SK-N-SH (cell line): ENCODE measurements around the gene MSRB1. TPM values are rescaled to one million over a fixed set of nuclear protein-coding genes. Genes with fewer than 3 reads are reported as not detected.
"Not testable (repeated sequence)": the region's sequence is repeated elsewhere in the genome, so short reads cannot be mapped to it uniquely, and the experiment has no call there.

Source experiments
- CTCF ChIA-PET: fragments of 300-600, 350-600 bp; formaldehyde crosslinking; extraction: SDS; loops from one replicate; lab custom pipeline; 2021; lab: Yijun Ruan, JAX
- POLR2A ChIA-PET: fragments of 350-600 bp; sonication (Branson Sonifier 250); formaldehyde crosslinking; extraction: SDS; loops from one replicate; lab custom pipeline; 2020; ENCODE audit warnings: antibody characterized with exemption, inconsistent platforms; lab: Yijun Ruan, JAX
- DNase-seq: peaks from one replicate; pipeline ENCODE4 v3.0.0; 2012
- H2AFZ ChIP-seq: fragments of 200-600 bp; sonication (generic); 2 replicates; pipeline ENCODE4 v1.8.1; 2016; ENCODE audit warnings: antibody characterized with exemption, mild to moderate bottlenecking, low read depth
- H3F3A ChIP-seq: fragments of 200-600 bp; sonication (generic); replicated peaks from 2 replicates; pipeline ENCODE3; 2016; ENCODE audit warnings: antibody characterized with exemption, mild to moderate bottlenecking; ENCODE audit not compliant: insufficient read depth
- H3K27ac ChIP-seq, 2 experiments: fragments of 200-500 bp in 1 of 2; fragments of 200-600 bp in 1 of 2; sonication (Bioruptor generic) in 1 of 2; sonication (generic), shearing (Covaris generic) in 1 of 2; 2 replicates each; pipeline versions ENCODE4 v1.5.1 to v1.6.1; 2014 to 2016; ENCODE audit warnings: low read depth in 2 of 2, inconsistent platforms in 1 of 2, low read length in 1 of 2, mild to moderate bottlenecking in 1 of 2, mixed read lengths in 1 of 2
- H3K27me3 ChIP-seq: fragments of 200-600 bp; sonication (generic), shearing (Covaris generic); 2 replicates; pipeline ENCODE4 v1.6.1; 2016; ENCODE audit warnings: mixed run types; ENCODE audit not compliant: insufficient read depth
- H3K36me3 ChIP-seq, 2 experiments: fragments of 200-500 bp in 1 of 2; fragments of 200-600 bp in 1 of 2; sonication (Bioruptor generic) in 1 of 2; sonication (generic) in 1 of 2; replicated peaks in 1 of 2; 2 replicates each; pipeline versions ENCODE3 to v1.5.1; 2014 to 2016; ENCODE audit warnings: low read length in 1 of 2, mild to moderate bottlenecking in 1 of 2; ENCODE audit not compliant: insufficient read depth in 2 of 2, control insufficient read depth in 1 of 2
- H3K4me1 ChIP-seq, 2 experiments: fragments of 200-500 bp in 1 of 2; fragments of 200-600 bp in 1 of 2; sonication (Bioruptor generic) in 1 of 2; sonication (generic), shearing (Covaris generic) in 1 of 2; 2 replicates each; pipeline versions ENCODE4 v1.5.1 to v1.6.1; 2014 to 2016; ENCODE audit warnings: low read depth in 1 of 2, low read length in 1 of 2, mixed run types in 1 of 2; ENCODE audit not compliant: insufficient read depth in 2 of 2, control insufficient read depth in 1 of 2
- H3K4me2 ChIP-seq: fragments of 200-600 bp; sonication (generic), shearing (Covaris generic); 2 replicates; pipeline ENCODE4 v1.6.1; 2017; ENCODE audit warnings: mixed run types
- H3K4me3 ChIP-seq, 2 experiments: fragments of 200-500 bp in 1 of 2; fragments of 200-600 bp in 1 of 2; sonication (Bioruptor generic) in 1 of 2; sonication (generic), shearing (Covaris generic) in 1 of 2; 2 replicates each; pipeline versions ENCODE4 v1.5.1 to v1.8.1; 2014 to 2016; ENCODE audit warnings: low read depth in 2 of 2, inconsistent platforms in 1 of 2, low read length in 1 of 2, mild to moderate bottlenecking in 1 of 2, mixed read lengths in 1 of 2, moderate library complexity in 1 of 2
- H3K79me2 ChIP-seq: fragments of 200-600 bp; sonication (generic); 2 replicates; pipeline ENCODE4 v1.8.1; 2017; ENCODE audit warnings: mild to moderate bottlenecking; ENCODE audit not compliant: insufficient read depth
- H3K9ac ChIP-seq: fragments of 200-600 bp; sonication (generic); 2 replicates; pipeline ENCODE4 v1.6.1; 2017; ENCODE audit warnings: mixed run types
- H3K9me2 ChIP-seq: fragments of 200-600 bp; sonication (generic); 2 replicates; pipeline ENCODE4 v1.6.1; 2017; ENCODE audit warnings: mixed run types
- H3K9me3 ChIP-seq: fragments of 200-600 bp; sonication (generic); 2 replicates; pipeline ENCODE4 v1.6.1; 2017; ENCODE audit warnings: mixed run types, mild to moderate bottlenecking, moderate library complexity
- H4K20me1 ChIP-seq: fragments of 200-600 bp; sonication (generic); 2 replicates; pipeline ENCODE4 v1.6.1; 2017; ENCODE audit warnings: mild to moderate bottlenecking, mixed run types; ENCODE audit not compliant: insufficient read depth
- CTCF ChIP-seq: fragments of 200-600 bp; sonication (generic); IDR thresholded peaks from 2 replicates; pipeline ENCODE4 v1.6.1; 2017; ENCODE audit warnings: antibody characterized with exemption, mild to moderate bottlenecking, moderate library complexity
- POLR2AphosphoS5 ChIP-seq: IDR thresholded peaks from 2 replicates; pipeline ENCODE4 v1.6.1; 2012; ENCODE audit warnings: low read depth, low read length
- RCOR1 ChIP-seq: fragments of 150-350 bp; IDR thresholded peaks from 2 replicates; pipeline ENCODE4 v1.6.1; 2017; ENCODE audit warnings: antibody characterized with exemption, low read length
- TEAD4 ChIP-seq: IDR thresholded peaks from 2 replicates; pipeline ENCODE4 v1.4.0; 2012; ENCODE audit warnings: mild to moderate bottlenecking, borderline replicate concordance; ENCODE audit not compliant: insufficient read depth
- USF1 ChIP-seq: IDR thresholded peaks from 2 replicates; pipeline ENCODE4 v1.4.0; 2012; ENCODE audit warnings: low read depth, borderline replicate concordance
- USF2 ChIP-seq: fragments of 150-350 bp; IDR thresholded peaks from 2 replicates; pipeline ENCODE4 v1.6.1; 2017; ENCODE audit warnings: antibody characterized with exemption, low read length, low read depth, borderline replicate concordance
- WGBS: methylation state at CpG from one replicate; pipeline ENCODE4 v1.1.6; 2017; ENCODE audit warnings: low lambda C conversion rate; 5-methylcytosine and 5-hydroxymethylcytosine counted together
- polyA plus RNA-seq, 3 experiments: library from polyadenylated mRNA; depleted of rRNA; stranded (reverse); fragments of >200 nt; gene quantifications; 2 replicates each; pipeline ENCODE4 v1.2.3, GENCODE V29; 2012

Gene MSRB1
- polyA plus RNA-seq, 1 of the 3 experiments (the other 2 are of a cell fraction), result 31.4 TPM

- TF ChIP-seq POLR2AphosphoS5, result peak; percentile 56
- no peak for TF ChIP-seq USF1
- no peak for TF ChIP-seq RCOR1
- peak; percentile 45 for TF ChIP-seq CTCF
- TF ChIP-seq USF2, result no peak
- no peak for TF ChIP-seq TEAD4
Observed at GRCh38 chr16:1963806-1964505, 21.0 kb upstream of the MSRB1 start (continued).

GRCh38 chr16:1962161-1963153, 19.5 kb upstream of the MSRB1 start:
- H2AFZ ChIP-seq, H3K9me2 ChIP-seq, DNase-seq, H3K9me3 ChIP-seq, H3K27me3 ChIP-seq: not testable (repeated sequence)
- Histone ChIP-seq H3F3A (peaks cover 36% of the 10 kb centered on the region), H3K4me2 (peak overlapping the region; percentile 90), H3K36me3 (peaks cover 19 to 24% of the 10 kb centered on the region in 2 experiments), H3K27ac (peak overlapping the region; percentile 11 to 76; a peak in 3 of 4 replicates), H4K20me1 (peaks cover 38% of the 10 kb centered on the region), H3K9ac (peak overlapping the region; percentile 92), H3K4me1 (peaks cover 0 to 47% of the 10 kb centered on the region in 2 experiments; a peak in 1 of 4 replicates), H3K4me3 (peak overlapping the region; percentile 86 to 98), H3K79me2 (peaks cover 72% of the 10 kb centered on the region)
- ChIA-PET POLR2A (interaction anchor here (0.7 to 2.6 kb wide), 2 partner anchors 8 to 228 kb away, joined by 3 to 10 read pairs; no protein-coding TSS in a partner anchor), CTCF (interaction anchor here (0.6 to 1.8 kb wide), 3 partner anchors 33 to 261 kb away, joined by 3 to 6 read pairs (median 3); no protein-coding TSS in a partner anchor)
- WGBS, result 34% methylated on average over 10 of the region's 37 CpGs
